ENCODE data around the gene MPL.

GRCh38 chr1:43339584-43340232 is 2.1 kb downstream of the MPL start:
- no peak for TF ChIP-seq RNF2 (IDR thresholded peaks at IDR 0.05; ENCODE audit: borderline replicate concordance, low read depth, low read length, missing control alignments, poor library complexity, severe bottlenecking)
- no peak for TF ChIP-seq CTCF (IDR thresholded peaks at IDR 0.05; ENCODE audit: control extremely low read depth in 1 of 3, insufficient read depth in 1 of 3, low read depth in 1 of 3, low read length in 3 of 3)
- TF ChIP-seq RBBP5 (IDR thresholded peaks at IDR 0.05; ENCODE audit: borderline replicate concordance, low read depth, low read length), result no peak
- TF ChIP-seq HDAC2 (IDR thresholded peaks at IDR 0.05; ENCODE audit: borderline replicate concordance in 1 of 2, low read depth in 2 of 2, low read length in 2 of 2), result no peak
- no peak for TF ChIP-seq SRF (IDR thresholded peaks at IDR 0.05; ENCODE audit: low read depth, low read length)
- no peak for TF ChIP-seq EP300 (IDR thresholded peaks at IDR 0.05; ENCODE audit: borderline replicate concordance in 1 of 2, low read depth in 2 of 2, low read length in 2 of 2)
- TF ChIP-seq TBP (IDR thresholded peaks at IDR 0.05; ENCODE audit: low read depth, low read length), result no peak
- no peak for TF ChIP-seq TAF1 (IDR thresholded peaks at IDR 0.05; ENCODE audit: low read depth, low read length)
- TF ChIP-seq POLR2AphosphoS5 (IDR thresholded peaks at IDR 0.05; ENCODE audit: low read depth, low read length), result no peak
- TF ChIP-seq SP1 (IDR thresholded peaks at IDR 0.05; ENCODE audit: low read depth, low read length), result no peak
- no peak for TF ChIP-seq CTBP2 (IDR thresholded peaks at IDR 0.05; ENCODE audit: borderline replicate concordance, insufficient read depth, insufficient read length, low read length)
